Mesodermal cell (in vitro differentiated cells): ENCODE results near the gene KRTAP7-1. TPM values are rescaled to one million over a fixed set of nuclear protein-coding genes. Genes with fewer than 3 reads are reported as not detected.

Source experiments
- H3K27ac ChIP-seq: 2 replicates; pipeline ENCODE4 v1.7.0; 2013; ENCODE audit warnings: mild to moderate bottlenecking, low read depth, low read length, moderate library complexity; ENCODE audit not compliant: severe bottlenecking
- H3K36me3 ChIP-seq: 2 replicates; pipeline ENCODE4 v1.7.1; 2013; ENCODE audit warnings: mild to moderate bottlenecking, low read length, moderate library complexity; ENCODE audit not compliant: control insufficient read depth, insufficient read depth
- H3K4me1 ChIP-seq: one replicate; pipeline ENCODE4 v1.7.1; 2013; ENCODE audit warnings: mild to moderate bottlenecking, low read length; ENCODE audit not compliant: insufficient read depth, control insufficient read depth, poor library complexity, severe bottlenecking
- H3K4me3 ChIP-seq: 2 replicates; pipeline ENCODE4 v1.7.0; 2013; ENCODE audit warnings: low read length, control low read depth, mild to moderate bottlenecking; ENCODE audit not compliant: insufficient read depth, poor library complexity, severe bottlenecking; ENCODE audit errors: extremely low read depth
- H3K9me3 ChIP-seq: 2 replicates; pipeline ENCODE4 v1.7.1; 2013; ENCODE audit warnings: mild to moderate bottlenecking, low read length, moderate library complexity; ENCODE audit not compliant: control insufficient read depth
- WGBS, 2 experiments: methylation state at CpG; one replicate each; pipeline ENCODE4 v1.1.5; 2013; ENCODE audit warnings: missing lambda C conversion rate in 2 of 2; ENCODE audit not compliant: insufficient coverage in 2 of 2; 5-methylcytosine and 5-hydroxymethylcytosine counted together
- polyA plus RNA-seq, 2 experiments: library from polyadenylated mRNA; stranded (reverse); fragments of 50-300 nt; gene quantifications; one replicate each; pipeline ENCODE4 v1.2.3, GENCODE V29; 2013

Gene KRTAP7-1, protein sequence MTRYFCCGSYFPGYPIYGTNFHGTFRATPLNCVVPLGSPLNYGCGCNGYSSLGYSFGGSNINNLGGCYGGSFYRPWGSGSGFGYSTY
- not detected for polyA plus RNA-seq (2013, experiment 1 of 2)
- polyA plus RNA-seq (2013, experiment 2 of 2): not detected

DNA sequence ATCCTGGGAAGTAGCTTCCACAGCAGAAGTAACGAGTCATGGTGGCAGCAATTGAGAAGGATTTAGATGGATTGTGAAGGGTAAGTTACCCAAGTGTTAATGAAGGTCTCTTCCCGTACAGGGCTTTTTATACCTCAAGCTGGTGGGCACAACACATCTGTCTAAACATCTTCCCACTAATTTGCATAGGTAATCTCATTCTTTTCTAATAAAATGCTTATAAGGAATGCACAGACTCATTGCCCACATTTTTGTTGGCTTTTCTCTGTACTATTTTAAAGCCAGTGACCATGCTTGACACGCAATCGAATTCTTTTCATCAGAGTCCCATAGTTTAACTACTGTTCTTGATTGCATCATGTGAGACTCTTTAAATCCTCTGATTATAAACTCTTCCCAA, at the start of gene KRTAP7-1:
TSS of gene KRTAP7-1 (minus strand) at position 101 of the 400 bp plus-strand sequence. CDS start at position 40, 61 bp downstream.
- H3K4me1 ChIP-seq: no peaks in the 10 kb centered on the region
- H3K9me3 ChIP-seq: no peaks in the 10 kb centered on the region
- H3K27ac ChIP-seq: no peak within 1 kb of the TSS
- no peaks in the 10 kb centered on the region for H3K36me3 ChIP-seq
- no peak within 1 kb of the TSS for H3K4me3 ChIP-seq
- WGBS, 2 experiments: 80 to 97% methylated on average over 3 of the region's 4 CpGs

DNA sequence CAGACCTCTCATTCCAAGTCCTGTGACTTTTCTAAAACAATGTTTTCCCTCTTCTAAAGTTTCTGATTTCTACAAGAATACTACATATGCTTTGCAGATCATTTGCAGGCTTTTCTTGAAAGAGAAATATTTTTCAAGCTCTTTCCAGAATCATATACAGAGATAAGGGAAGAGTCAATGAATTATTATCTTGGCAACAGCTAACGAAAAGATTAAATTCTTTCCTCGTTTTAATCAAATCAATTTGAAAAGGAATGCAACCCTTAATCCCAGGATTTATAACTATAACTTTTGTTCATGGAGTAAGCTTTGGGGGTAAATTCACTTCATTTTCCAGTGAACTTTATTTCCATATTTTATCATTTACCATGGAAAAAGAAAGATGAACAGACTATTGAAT, 45.0 kb upstream of the KRTAP7-1 start:
- Histone ChIP-seq H3K36me3 (no peaks in the 10 kb centered on the region), H3K27ac (no peak overlapping the region), H3K9me3 (no peaks in the 10 kb centered on the region), H3K4me3 (no peak overlapping the region), H3K4me1 (no peaks in the 10 kb centered on the region)
- no CpG with 5 or more reads among the region's 2 CpGs for WGBS, 2 experiments

DNA sequence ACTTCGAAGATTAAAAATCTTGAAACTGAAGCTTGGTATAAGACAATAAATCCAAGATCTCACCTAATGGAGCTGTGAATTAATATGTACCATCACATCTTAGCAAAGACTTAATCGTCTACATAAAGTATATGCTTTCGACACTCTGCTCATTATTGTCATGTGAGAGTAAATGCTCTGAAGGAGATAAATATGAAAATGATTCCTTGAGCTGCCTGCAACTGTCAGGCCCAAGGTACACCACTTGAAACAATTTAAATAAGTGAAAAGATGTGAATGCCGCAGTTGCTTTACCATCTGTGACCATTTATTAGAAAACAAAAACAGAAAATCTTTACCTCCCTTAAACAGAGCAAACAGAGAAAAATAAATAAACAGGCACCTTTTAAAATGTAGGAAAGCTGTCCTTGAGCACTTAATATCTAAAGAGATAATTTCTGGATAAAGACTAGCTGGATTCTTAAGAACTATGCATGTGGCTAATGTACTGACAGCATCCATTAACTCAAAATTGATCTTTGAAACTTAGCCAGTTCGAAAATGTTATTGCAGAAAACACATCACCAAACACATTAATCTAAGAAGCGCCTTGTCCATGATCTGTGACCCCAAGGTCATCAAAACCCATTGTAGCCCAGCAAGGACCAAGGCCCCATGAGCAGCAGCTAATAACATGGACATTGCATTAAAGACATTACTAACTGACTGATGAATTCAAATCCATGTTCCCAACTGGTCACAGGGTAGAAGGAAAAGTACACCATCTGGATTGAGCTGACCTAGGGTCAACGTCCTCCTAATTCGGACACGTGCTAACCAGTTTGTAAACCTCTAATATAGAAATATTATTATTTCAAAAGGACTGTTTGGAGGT, 18.3 kb upstream of the KRTAP7-1 start:
- Histone ChIP-seq H3K27ac (no peak overlapping the region), H3K4me3 (no peak overlapping the region), H3K9me3 (no peaks in the 10 kb centered on the region), H3K36me3 (no peaks in the 10 kb centered on the region), H3K4me1 (no peaks in the 10 kb centered on the region)
- 72 to 100% methylated on average over 2 of the region's 9 CpGs for WGBS, 2 experiments

DNA sequence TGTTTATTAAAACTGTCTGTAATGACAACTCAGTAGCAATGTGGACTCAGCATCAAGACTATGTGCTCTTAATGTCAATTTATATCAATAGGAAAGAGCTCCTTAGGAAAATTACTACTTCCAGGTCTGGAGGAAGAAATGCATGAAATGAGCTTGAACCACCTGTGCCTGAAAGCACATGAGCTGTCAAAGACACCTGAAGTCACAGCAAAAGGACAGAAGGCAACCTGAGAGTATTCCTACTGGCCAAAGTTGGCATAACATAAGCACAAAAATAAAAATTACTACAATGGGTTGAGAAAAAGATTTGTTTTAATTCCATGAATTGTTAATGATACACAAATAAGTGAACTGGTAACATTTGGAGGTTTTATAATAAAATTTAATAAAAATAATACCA, 13.4 kb upstream of the KRTAP7-1 start:
- Histone ChIP-seq H3K4me3 (no peak overlapping the region), H3K36me3 (no peaks in the 10 kb centered on the region), H3K9me3 (no peaks in the 10 kb centered on the region), H3K27ac (no peak overlapping the region), H3K4me1 (no peaks in the 10 kb centered on the region)

DNA sequence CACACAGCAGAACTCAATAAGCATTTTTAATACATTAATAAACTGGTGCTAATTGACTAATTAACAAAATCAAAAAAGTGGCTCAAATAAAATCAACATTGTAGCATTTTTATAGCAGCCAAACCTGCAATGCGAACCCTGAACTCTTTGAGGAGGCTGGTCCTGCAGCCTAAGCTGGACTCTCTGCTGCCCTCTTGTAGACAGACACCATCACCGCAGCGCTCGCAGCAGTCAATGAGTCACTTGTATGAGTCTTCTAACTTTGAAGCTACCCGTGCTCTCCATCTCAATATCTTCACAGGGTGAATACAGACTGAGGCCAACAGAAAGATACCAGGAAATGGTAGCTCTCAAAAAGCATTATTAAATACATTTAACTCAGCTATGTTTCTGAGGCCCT, 9.7 kb upstream of the KRTAP7-1 start:
- Histone ChIP-seq H3K36me3 (no peaks in the 10 kb centered on the region), H3K9me3 (no peaks in the 10 kb centered on the region), H3K4me1 (no peaks in the 10 kb centered on the region), H3K27ac (no peak overlapping the region), H3K4me3 (no peak overlapping the region)
- 7 to 21% methylated on average over 3 to 5 of the region's 5 CpGs for WGBS, 2 experiments

DNA sequence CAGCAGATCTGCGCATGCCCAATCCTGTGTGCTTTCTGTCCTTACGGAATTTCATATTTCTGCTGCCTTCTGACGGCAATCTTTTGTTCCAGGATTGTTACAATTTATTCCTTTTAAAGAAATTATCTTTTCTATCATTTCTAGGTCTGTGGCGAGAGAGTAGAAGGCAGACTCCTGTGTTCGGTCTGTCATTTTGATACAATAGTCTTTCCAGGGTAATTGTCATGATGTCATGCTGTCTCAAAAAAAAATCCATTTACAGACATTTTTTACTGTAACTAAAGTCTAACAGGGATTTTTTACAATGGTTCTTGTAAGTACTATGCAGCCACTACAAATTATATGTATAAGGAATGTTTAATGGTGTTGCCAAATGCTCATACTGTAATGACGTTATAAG, 9.0 kb upstream of the KRTAP7-1 start:
- H3K36me3 ChIP-seq: no peaks in the 10 kb centered on the region
- no peak overlapping the region for H3K27ac ChIP-seq
- no peaks in the 10 kb centered on the region for H3K9me3 ChIP-seq
- WGBS, 2 experiments: 90% methylated on average over 3 of the region's 6 CpGs; no CpG with 5 or more reads in 1 of the 2 experiments
- no peak overlapping the region for H3K4me3 ChIP-seq
- H3K4me1 ChIP-seq: no peaks in the 10 kb centered on the region

DNA sequence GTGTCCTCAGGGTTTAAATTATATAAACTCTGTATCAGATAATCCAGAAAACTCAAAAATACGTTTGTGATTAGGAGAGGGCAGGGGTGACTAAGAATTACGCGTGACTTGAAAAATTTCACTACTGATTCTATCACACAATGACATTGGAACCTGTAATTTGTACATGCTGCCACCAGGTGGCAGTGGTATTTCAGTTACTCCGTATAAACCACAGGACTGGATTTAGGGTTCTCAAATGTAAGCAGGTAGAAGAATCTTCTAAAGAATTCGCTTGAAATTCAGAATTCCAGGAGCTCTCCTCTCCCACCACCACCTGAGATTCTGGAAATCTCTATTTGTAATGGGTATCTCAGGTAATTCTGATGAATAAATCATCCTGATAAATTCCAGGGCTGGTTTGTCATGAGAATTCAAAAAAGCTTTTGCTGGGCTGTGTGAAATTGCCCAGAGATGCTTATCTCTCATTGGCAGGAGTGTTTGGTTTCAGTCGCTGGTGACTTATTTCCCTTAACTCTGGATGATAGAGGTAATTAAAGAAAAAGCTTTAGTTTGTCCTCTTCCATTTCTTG, 1.7 kb upstream of the KRTAP7-1 start:
- WGBS, 2 experiments: 0% methylated on average over 1 of the region's 6 CpGs; no CpG with 5 or more reads in 1 of the 2 experiments
- Histone ChIP-seq H3K36me3 (no peaks in the 10 kb centered on the region), H3K9me3 (no peaks in the 10 kb centered on the region), H3K4me3 (no peak overlapping the region), H3K4me1 (no peaks in the 10 kb centered on the region), H3K27ac (no peak overlapping the region)

DNA sequence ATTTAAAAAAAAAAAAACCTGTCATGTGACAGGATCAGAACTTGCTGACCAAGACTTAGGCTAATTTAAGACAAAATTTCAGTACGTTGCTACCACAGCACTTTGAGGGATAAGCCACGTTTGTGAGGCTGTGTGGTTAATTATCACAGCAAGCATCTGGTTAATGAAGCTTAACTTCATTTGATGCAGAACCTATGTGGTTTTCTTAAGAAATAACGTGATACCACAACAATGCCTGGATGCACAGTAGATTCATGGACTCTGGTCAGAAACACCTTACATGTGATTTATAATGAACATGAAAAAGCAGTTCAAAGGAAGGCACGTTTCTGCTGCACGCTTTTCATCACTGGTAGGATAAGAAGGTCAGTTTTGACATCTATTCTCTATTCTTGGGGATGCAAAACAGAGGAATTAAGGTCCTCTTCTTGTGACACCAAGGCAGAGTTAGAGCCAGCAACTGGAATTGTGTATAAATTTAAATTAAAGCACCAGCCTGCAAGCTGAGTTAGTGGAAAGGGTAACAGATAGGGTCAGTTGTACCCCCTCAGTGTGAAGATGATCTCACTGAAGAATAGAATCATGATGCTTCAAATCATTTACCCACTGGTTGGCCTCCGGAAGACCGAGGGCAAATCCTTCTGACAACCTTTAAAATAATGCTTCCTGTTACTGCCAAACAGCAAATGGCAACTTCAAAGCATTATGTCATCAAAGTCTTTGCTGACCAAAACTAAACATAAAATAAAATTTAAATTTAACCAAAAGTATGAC, 10.5 kb downstream of the KRTAP7-1 start:
- no peaks in the 10 kb centered on the region for H3K9me3 ChIP-seq
- H3K4me1 ChIP-seq: no peaks in the 10 kb centered on the region
- no peak overlapping the region for H3K4me3 ChIP-seq
- H3K27ac ChIP-seq: no peak overlapping the region
- no peaks in the 10 kb centered on the region for H3K36me3 ChIP-seq
- 80 to 100% methylated on average over 2 to 6 of the region's 7 CpGs for WGBS, 2 experiments

DNA sequence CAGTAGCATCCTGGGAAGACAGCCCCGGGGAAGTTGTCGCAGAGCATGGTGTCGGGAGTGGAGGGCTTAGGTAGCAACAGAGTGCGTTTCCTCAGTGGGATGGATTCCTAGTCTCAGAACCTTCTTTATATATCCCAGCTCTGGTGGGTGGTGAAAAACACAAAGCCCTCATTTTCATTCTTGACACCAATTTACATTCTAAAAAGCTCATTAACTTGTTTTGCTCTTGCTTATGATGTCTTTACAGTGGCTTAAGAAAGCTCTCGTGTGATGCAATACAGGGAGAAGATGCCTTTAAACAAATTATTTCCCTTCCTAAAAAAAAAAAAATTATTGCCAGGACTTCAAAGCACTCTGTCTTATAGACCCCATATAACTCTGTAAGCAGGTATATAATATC, 16.4 kb downstream of the KRTAP7-1 start, which contains the start of gene KRTAP8-1:
TSS of gene KRTAP8-1 (minus strand) at position 101 of the 400 bp plus-strand sequence. CDS start at position 47, 54 bp downstream.
- H3K4me3 ChIP-seq: no peak within 1 kb of the TSS
- H3K9me3 ChIP-seq: no peaks in the 10 kb centered on the region
- 73 to 94% methylated on average over 3 of the region's 5 CpGs for WGBS, 2 experiments
- H3K36me3 ChIP-seq: no peaks in the 10 kb centered on the region
- no peak within 1 kb of the TSS for H3K27ac ChIP-seq
- no peaks in the 10 kb centered on the region for H3K4me1 ChIP-seq

DNA sequence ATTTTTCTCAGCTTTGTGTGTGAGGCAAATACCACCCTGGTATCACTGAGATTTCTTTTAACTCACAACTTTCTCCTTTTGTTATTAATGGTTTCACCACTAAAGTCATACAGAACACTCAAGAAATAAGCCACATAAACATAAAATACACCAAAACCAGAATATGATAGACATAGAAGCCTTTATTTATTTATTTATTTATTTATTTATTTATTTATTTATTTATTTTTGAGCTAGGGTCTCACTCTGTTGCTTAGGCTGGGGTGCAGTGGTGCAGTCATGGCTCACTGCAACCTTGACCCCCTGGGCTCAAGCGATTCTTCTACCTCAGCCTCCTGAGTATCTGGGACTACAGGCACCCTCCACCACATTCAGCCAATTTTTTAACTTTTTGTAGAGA, 29.0 kb downstream of the KRTAP7-1 start:
- Histone ChIP-seq H3K4me1 (no peaks in the 10 kb centered on the region), H3K27ac (no peak overlapping the region), H3K4me3 (no peak overlapping the region), H3K9me3 (no peaks in the 10 kb centered on the region), H3K36me3 (no peaks in the 10 kb centered on the region)
- 63% methylated on average over 1 of the region's 1 CpG; no CpG with 5 or more reads in 1 of the 2 experiments for WGBS, 2 experiments
